Stimulated activated memory B cell treated with anti-CD40 and anti-IgM and Interleukin-4, amounts not matched to agents 10 μg/mL and 1 μg/mL and 100 μg/mL, for 72 hours (primary cell): ENCODE data around the gene EFCAB7.
"Not testable (repeated sequence)": the region's sequence is repeated elsewhere in the genome, so short reads cannot be mapped to it uniquely, and the experiment has no call there.

Experiments used
- ATAC-seq: fragments of 150-1000 bp; cut with Tn5 transposase; 2 replicates; pipeline ENCODE4 v1.10.0; 2021
- H3K27ac Mint-ChIP-seq: one replicate; pipeline ENCODE4 v1.8.0; 2022; ENCODE audit warnings: mild to moderate bottlenecking, mixed read lengths
- H3K27me3 Mint-ChIP-seq: one replicate; pipeline ENCODE4 v1.8.0; 2022; ENCODE audit warnings: mixed read lengths
- H3K36me3 Mint-ChIP-seq: one replicate; pipeline ENCODE4 v1.8.0; 2022; ENCODE audit warnings: mixed read lengths
- H3K4me1 Mint-ChIP-seq: one replicate; pipeline ENCODE4 v1.8.0; 2022; ENCODE audit warnings: mixed read lengths
- H3K4me3 Mint-ChIP-seq: one replicate; pipeline ENCODE4 v1.8.0; 2022; ENCODE audit warnings: mild to moderate bottlenecking, moderate library complexity, mixed read lengths
- H3K9me3 Mint-ChIP-seq: one replicate; pipeline ENCODE4 v1.8.0; 2022; ENCODE audit warnings: mixed read lengths

Gene EFCAB7

DNA sequence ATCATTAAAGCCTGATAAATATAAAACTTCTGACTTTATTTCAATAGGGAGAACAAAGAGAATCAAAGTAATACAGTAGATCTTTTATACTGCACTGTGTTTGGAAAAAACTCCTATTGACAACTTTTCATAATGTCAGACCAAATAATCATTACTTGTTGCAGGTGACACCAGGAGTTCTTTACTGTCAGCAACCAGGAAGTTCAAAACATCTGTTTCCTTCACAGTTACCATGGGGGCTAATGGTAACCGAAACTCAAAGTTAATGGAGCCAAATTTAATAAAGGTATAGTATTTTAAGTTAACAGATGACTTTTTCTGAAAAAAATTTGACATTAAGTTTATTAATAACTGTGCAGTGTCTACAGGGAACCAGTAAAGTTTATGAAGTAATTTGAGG is 10.6 kb downstream of the EFCAB7 start:
- no peak for ATAC-seq
- Mint-ChIP-seq H3K36me3 (peaks cover 6% of the 10 kb centered on the region), H3K9me3 (no peaks in the 10 kb centered on the region), H3K4me3 (no peak overlapping the region), H3K27ac (no peak overlapping the region), H3K27me3 (no peaks in the 10 kb centered on the region), H3K4me1 (no peaks in the 10 kb centered on the region)

DNA sequence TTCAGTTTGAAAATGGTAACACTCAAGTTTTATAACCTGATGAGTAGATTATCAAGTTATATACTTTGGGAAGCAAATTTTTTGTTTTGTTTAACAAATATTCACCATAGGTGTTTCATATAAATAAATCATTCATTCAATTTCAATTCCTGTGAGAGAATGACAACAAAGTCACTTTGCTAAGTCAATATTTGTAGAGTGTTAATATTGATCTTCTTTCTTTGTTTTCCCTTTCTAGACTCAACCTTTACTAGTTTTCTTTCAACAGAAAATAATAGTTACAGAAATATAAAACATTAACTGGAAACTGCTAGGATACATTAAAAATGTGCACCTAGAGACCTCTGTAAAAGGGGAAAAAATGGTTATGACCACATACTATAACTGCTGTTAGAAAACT is 11.1 kb downstream of the EFCAB7 start:
- Mint-ChIP-seq H3K27ac (no peak overlapping the region), H3K4me3 (no peak overlapping the region), H3K36me3 (peaks cover 6% of the 10 kb centered on the region), H3K9me3 (no peaks in the 10 kb centered on the region), H3K27me3 (no peaks in the 10 kb centered on the region), H3K4me1 (no peaks in the 10 kb centered on the region)
- ATAC-seq: no peak

DNA sequence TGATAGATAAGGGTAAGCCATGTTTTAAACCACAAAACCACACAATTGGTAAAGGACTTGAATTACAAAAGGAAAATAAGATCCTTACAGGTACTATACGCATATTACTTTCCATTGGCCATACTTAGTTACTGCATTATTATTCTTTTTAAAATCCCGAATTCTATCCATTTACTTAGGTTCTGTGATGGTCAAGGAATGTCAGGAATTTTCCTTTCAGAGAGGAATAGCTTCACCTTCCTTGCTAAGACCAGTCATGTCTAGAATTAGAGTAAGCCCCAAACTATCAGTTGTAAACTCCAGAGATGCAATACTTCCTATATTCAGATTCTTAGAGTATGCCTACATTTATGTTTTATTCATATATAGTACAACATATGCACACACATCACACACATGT is 13.7 kb downstream of the EFCAB7 start:
- no peak overlapping the region for H3K27ac Mint-ChIP-seq
- no peak overlapping the region for H3K4me3 Mint-ChIP-seq
- no peaks in the 10 kb centered on the region for H3K4me1 Mint-ChIP-seq
- H3K9me3 Mint-ChIP-seq: no peaks in the 10 kb centered on the region
- H3K36me3 Mint-ChIP-seq: peaks cover 6% of the 10 kb centered on the region
- no peak for ATAC-seq
- no peaks in the 10 kb centered on the region for H3K27me3 Mint-ChIP-seq

DNA sequence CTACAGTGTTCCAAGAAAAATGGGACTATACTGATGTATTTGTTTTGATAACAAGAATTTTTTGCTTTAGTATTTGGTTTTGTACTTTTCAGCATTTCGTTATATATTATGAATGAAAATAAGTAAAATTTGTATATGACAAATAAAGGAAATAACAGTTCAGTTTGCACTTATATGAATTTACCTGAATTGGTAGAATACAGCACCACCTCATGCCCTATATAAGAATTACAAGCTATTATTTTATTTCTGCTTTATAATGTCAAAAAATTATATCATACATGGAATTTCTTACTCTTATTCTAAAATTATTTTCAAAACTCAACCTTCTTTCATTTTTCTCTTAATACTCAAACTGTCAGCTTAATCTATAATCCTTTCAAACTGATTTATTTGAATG is 14.6 kb downstream of the EFCAB7 start:
- Mint-ChIP-seq H3K4me1 (no peaks in the 10 kb centered on the region), H3K36me3 (peaks cover 10% of the 10 kb centered on the region), H3K27me3 (no peaks in the 10 kb centered on the region), H3K4me3 (no peak overlapping the region), H3K27ac (no peak overlapping the region), H3K9me3 (no peaks in the 10 kb centered on the region)
- ATAC-seq: no peak

DNA sequence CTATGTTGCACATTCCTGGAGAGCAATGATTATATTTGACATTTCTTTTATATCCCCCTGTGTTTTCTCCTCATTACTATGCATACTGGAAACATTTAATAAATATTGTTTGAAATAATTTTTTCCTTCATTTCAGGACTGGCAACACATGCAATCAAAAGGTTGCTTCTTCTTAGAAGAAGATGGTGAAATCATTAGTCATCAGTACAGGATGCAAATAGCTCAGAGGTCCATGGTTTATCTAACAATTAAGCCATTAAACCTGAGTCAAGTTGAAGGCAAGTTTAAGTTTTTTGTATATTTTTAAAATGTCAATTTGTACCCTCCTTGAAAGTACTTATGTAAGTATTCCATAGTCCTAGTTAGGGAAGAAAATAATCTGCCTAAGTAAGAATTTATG is 22.5 kb downstream of the EFCAB7 start:
- no peak for ATAC-seq
- Mint-ChIP-seq H3K27ac (no peak overlapping the region), H3K4me3 (no peak overlapping the region), H3K36me3 (peaks cover 36% of the 10 kb centered on the region), H3K4me1 (no peaks in the 10 kb centered on the region), H3K9me3 (no peaks in the 10 kb centered on the region), H3K27me3 (no peaks in the 10 kb centered on the region)

DNA sequence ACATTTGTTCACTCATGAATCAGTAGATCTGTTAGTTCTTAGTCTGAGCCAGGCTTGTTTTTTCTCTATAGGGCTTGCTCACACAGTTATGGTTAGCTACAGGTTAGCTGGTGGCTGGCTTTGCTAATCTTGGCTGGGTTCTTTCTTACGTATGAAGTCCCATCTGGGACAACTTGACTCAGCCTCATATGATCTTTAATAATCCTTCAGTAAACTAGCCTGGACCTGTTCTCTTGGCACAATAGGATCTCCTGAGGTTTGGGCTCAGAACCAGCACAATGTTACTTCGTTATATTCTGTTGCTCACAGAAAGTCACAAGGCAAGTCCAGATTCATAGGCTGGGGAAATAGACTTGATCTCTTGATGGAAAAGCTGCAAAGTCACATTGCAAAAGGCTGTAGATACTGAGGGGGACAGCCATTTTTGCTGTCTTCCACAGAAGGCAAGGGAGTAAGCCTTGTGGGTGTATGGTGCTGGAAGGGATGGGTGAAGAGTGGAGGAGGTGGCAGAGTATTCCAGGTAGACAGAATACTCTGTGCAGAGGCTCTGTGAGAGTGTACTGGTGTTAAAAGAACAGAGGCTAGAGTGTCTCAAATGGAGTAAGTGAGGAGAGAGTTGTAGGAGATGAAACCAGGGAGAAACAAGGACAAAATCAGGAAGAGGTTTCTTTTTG is 24.4 kb downstream of the EFCAB7 start:
- Mint-ChIP-seq H3K36me3 (peaks cover 34% of the 10 kb centered on the region), H3K4me3 (no peak overlapping the region), H3K9me3 (no peaks in the 10 kb centered on the region), H3K4me1 (no peaks in the 10 kb centered on the region), H3K27me3 (no peaks in the 10 kb centered on the region), H3K27ac (no peak overlapping the region)
- no peak for ATAC-seq

DNA sequence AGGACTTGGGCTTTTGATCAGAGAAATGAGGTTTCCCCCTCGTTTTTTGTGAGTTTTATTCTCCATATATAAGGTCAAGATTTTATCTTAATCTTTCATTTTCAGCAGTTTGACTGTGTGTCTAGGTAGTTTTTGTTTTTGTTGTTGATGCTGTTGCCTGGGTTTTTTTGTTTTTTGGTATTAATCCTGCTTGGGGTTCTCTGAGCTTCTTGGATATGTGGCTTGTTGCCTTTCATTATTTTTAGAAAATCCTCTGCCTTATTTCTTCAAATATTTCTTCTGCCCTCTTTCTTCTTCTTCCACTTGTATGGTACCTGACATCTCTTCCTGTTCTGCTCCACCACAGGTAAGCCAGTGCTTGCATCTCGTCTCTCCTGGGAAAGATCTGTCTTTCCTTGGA is 25.0 kb downstream of the EFCAB7 start:
- Mint-ChIP-seq H3K9me3 (no peaks in the 10 kb centered on the region), H3K4me1 (no peaks in the 10 kb centered on the region), H3K27me3 (no peaks in the 10 kb centered on the region), H3K36me3 (peaks cover 31% of the 10 kb centered on the region), H3K27ac (no peak overlapping the region), H3K4me3 (no peak overlapping the region)
- no peak for ATAC-seq

DNA sequence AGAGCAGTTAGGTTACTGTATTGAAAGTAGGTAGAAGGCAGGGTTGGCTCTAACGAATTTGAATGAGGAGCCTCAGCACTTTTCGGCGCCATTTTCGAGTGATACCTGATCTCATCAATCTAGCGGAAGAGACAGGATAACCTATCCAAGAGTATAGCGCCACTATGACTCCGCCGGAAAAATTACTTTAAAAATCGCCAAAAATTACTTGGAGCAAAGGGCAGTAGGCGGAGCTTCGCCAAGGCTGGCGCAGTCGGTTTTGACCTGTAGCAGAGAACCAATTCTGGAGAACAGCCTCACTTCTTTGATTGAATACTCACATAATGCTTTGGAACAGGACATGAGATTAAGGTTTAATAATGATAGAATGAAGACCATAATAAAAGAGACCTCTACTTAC is 25.6 kb downstream of the EFCAB7 start:
- Mint-ChIP-seq H3K27ac (no peak overlapping the region), H3K4me1 (no peaks in the 10 kb centered on the region), H3K27me3 (no peaks in the 10 kb centered on the region), H3K4me3 (no peak overlapping the region), H3K36me3 (peaks cover 31% of the 10 kb centered on the region), H3K9me3 (no peaks in the 10 kb centered on the region)
- no peak for ATAC-seq

DNA sequence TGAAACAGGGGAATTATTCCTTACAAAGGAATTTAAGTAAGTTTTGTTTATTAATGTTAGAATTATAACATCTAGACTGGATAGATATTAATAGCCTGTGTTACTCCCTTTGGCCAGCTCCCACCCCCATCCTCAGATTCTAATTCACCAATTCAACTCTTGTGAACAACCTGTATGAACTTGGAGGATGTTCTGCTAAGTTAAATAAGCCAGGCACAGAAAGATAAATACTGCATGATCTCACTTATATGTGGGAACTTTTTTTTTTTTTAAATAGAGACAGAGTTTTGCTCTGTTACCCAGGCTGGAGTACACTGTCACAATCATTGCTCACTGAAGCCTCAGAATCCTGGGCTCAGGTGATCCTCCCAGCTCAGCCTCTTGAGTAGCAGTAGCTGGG is 32.2 kb downstream of the EFCAB7 start:
- Mint-ChIP-seq H3K27ac (no peak overlapping the region), H3K4me1 (peaks cover 5% of the 10 kb centered on the region), H3K27me3 (no peaks in the 10 kb centered on the region), H3K36me3 (peaks cover 13% of the 10 kb centered on the region), H3K9me3 (no peaks in the 10 kb centered on the region), H3K4me3 (no peak overlapping the region)
- no peak for ATAC-seq

DNA sequence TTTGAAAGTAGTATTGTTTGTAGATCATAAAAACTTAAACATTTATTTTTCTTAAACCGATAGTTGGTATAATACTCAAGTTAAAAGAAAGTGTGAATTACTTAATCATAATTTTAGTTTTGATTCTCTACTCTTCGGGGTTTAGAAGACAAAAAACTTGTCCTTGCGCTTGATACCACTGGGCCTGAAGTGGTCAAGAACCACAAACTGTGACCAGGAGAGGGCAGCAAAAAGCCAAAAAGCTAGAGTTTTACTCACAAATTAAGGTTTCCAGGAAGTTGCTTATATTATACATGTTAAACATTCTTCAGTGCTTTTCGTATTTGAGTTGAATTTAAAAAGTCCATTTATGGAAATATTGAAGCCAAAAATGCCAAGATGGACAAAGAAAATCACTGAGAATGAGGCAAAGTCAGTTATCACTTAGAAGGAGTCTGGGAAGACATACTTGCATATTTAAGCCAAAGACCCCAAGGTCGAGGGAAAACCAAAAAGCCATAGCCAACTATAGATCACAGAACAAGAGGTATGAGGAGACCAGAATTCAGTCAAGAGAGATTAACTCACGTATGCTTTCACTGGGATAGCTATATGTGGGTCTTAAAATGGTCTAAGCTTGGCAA is 34.2 kb downstream of the EFCAB7 start:
- no peak overlapping the region for H3K27ac Mint-ChIP-seq
- peaks cover 5% of the 10 kb centered on the region for H3K4me1 Mint-ChIP-seq
- no peak overlapping the region for H3K4me3 Mint-ChIP-seq
- H3K36me3 Mint-ChIP-seq: peaks cover 10% of the 10 kb centered on the region
- ATAC-seq: no peak
- no peaks in the 10 kb centered on the region for H3K27me3 Mint-ChIP-seq
- no peaks in the 10 kb centered on the region for H3K9me3 Mint-ChIP-seq

DNA sequence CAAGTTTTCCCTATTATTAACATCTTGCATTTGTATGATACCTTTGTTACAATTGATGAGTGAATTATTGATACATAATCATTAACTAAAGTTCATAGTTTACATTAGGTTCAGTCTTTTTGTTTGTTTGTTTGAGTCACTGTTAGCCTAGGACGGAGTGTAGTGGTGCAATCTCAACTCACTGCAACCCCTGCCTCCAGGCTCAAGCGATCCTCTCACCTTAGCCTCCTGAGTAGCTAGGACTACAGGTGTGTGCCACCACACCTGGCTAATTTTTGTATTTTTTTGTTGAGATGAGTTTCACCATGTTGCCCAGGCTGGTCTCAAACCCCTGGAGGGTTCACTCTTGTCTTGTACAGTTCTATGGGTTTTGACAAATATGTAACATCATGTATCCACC is 36.0 kb downstream of the EFCAB7 start:
- no peaks in the 10 kb centered on the region for H3K27me3 Mint-ChIP-seq
- no peaks in the 10 kb centered on the region for H3K9me3 Mint-ChIP-seq

DNA sequence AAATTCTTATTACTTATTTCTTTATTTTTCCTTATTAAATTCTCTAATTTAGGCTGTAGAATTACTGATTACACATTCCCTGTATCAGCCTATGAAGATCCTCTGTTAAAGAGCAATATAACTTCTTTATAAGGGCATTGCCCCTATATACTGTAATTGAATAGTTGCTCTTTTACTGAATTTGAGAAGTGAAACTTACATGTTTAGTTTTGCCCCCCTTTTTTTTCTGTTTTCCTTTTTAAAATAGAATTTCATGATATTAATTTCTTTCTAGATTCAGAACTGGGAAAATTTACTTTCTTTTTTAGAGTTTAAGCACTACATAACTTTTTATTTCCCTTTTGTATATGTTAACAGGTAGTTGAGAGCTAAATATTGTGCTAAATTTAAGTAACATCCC is 40.4 kb downstream of the EFCAB7 start:
- Mint-ChIP-seq H3K4me1 (no peaks in the 10 kb centered on the region), H3K9me3 (no peaks in the 10 kb centered on the region), H3K27ac (no peak overlapping the region), H3K27me3 (no peaks in the 10 kb centered on the region), H3K36me3 (peaks cover 31% of the 10 kb centered on the region), H3K4me3 (no peak overlapping the region)
- ATAC-seq: no peak

More for the DNA sequence above, 36.0 kb downstream of the EFCAB7 start:
- Mint-ChIP-seq H3K36me3 (peaks cover 13% of the 10 kb centered on the region), H3K4me3 (no peak overlapping the region), H3K27ac (no peak overlapping the region), H3K4me1 (peaks cover 5% of the 10 kb centered on the region)
- ATAC-seq: no peak

DNA sequence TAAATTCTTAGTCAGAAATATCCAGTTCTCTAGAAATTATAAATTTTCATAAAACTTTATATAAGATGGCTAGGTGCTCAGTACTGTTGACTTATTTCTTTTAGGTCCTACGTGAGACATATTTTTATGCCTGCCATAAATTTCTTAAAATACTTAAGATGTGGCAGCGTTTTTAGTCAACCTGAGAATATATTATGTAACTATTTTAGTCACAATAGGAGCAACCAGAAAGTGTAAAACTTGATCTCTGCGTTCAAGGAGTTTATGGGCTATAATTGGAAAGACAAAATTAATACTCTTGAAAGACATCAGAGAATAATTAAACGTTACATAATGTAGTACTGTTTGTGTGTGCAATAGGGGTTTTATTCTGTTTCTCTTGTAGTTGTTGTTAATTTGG is 45.7 kb downstream of the EFCAB7 start:
- Mint-ChIP-seq H3K27ac (no peak overlapping the region), H3K9me3 (no peaks in the 10 kb centered on the region), H3K36me3 (peaks cover 21% of the 10 kb centered on the region), H3K4me3 (no peak overlapping the region), H3K27me3 (no peaks in the 10 kb centered on the region), H3K4me1 (no peaks in the 10 kb centered on the region)
- no peak for ATAC-seq

DNA sequence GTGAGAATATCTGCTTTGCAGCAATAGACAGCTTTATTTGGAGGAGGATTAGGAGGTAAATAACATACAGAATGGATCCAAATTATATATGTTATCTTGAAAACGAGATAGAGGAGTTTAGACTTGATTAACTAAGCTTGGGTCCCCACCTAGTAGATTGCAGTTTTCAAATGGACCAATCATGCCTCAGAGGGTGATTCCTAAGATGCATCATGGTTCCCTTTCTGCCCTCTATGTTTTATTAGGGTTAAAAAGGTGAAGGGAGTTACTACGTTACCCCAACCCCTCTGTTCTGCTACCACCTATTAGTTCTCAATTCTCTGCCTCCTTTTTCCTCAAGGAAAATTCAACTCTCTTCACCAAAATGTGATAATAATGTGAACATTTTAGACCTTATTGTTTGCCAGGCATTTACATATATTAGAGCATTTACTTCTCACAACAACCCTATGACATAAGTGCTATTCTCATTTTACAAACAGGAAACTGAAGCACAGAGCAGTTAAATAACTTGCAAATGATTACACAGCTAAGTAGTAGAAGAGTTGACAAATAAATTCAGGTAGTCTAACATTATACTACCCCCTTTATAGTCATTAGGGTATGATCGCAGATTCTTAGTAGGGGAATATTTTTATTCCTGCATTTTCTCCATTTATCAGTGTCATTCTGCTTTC is 46.5 kb downstream of the EFCAB7 start:
- Mint-ChIP-seq H3K4me3 (no peak overlapping the region), H3K27me3 (no peaks in the 10 kb centered on the region), H3K27ac (no peak overlapping the region), H3K4me1 (no peaks in the 10 kb centered on the region), H3K9me3 (no peaks in the 10 kb centered on the region), H3K36me3 (peaks cover 14% of the 10 kb centered on the region)
- no peak for ATAC-seq

DNA sequence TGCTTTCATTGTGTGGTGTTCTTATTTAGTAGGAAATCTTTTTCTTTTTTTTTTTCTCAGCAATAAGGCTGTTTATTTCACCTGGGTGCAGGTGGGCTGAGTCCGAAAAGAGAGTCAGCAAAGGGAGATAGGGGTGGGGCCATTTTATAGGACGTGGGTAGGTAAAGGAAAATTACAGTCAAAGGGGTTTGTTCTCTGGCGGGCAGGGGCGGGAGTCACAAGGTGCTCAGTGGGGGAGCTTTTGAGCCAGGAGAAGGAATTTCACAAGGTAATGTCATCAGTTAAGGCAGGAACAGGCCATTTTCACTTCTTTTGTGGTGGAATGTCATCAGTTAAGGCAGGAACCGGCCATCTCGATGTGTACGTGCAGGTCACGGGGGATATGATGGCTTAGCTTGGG is 49.4 kb downstream of the EFCAB7 start:
- not testable (repeated sequence) for H3K4me3 Mint-ChIP-seq, H3K36me3 Mint-ChIP-seq, H3K4me1 Mint-ChIP-seq, H3K27ac Mint-ChIP-seq, ATAC-seq, H3K9me3 Mint-ChIP-seq, H3K27me3 Mint-ChIP-seq

DNA sequence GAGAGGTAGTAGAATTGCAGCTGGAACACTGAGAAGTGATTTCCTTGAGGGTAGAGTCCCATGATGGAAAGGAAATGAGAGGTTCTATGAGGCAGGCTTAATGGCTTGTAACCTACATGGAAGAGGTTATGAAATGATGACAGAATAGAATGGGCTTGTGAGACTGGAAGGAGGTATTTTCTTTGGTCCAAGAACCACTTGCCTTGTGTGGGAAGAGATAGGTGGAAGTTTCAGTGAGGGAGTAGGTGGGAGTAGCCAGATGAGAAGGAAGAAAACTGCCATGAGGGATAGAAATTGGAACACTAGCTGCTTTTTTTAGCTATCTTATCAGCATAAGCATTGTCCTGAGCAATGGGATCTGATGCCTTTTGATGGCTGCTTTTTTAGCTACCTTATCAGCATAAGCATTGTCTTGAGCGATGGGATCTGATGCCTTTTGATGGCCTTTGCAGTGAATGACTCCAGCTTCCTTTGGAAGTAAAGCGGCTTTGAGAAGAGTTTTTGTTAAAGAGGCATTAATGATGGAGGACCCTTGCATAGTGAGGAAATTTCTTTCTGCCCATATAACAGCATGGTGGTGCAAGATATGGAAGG is 51.0 kb downstream of the EFCAB7 start:
- not testable (repeated sequence) for H3K27me3 Mint-ChIP-seq, H3K4me1 Mint-ChIP-seq, ATAC-seq, H3K27ac Mint-ChIP-seq, H3K4me3 Mint-ChIP-seq, H3K9me3 Mint-ChIP-seq, H3K36me3 Mint-ChIP-seq
